ENCODE results near the gene SNAPC3. TPM values are rescaled to one million over a fixed set of nuclear protein-coding genes. Genes with fewer than 3 reads are reported as not detected.

The SNAPC3 gene
- total RNA-seq, 1 experiment from 2014 or later, result 26.1 TPM

DNA sequence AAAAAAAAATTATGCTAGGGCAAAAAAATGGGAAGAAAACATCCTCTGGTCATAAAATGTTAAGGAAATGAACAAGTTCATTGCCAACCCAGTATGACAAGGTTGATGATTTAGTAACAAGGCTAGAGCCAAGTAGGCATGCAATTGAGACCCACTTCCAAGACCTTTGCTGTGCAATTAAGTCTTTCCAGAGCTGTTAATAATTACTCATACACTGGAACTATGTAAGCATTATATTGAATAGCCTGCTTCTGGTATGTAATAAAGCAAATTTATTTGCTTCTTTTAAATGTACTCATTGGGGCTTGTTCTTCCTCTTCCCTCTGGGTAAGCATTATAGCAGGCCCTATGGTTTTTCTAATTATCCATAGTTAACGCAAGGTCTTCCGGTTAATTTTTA lies 32.5 kb upstream of the SNAPC3 start:
- RAD21 ChIA-PET (ENCODE audit: low non-redundant PET in 1 of 2, low total read pairs in 2 of 2, uncharacterized antibody in 2 of 2, unreplicated experiment in 2 of 2), result no interaction called here
- H3K4me3 ChIP-seq (replicated peaks in 1 of 2; ENCODE audit: low read depth in 1 of 2, low read length in 2 of 2), result no peak overlapping the region
- no peak overlapping the region for H3K9ac ChIP-seq (ENCODE audit: low read length)
- H2AFZ ChIP-seq (ENCODE audit: low read depth, low read length, poor library complexity, severe bottlenecking), result no peak overlapping the region
- no peaks in the 10 kb centered on the region for H3K36me3 ChIP-seq (ENCODE audit: control insufficient read depth in 1 of 2, insufficient read depth in 2 of 2, low read length in 2 of 2)
- no peaks in the 10 kb centered on the region for H3K4me1 ChIP-seq (ENCODE audit: control insufficient read depth in 1 of 2, insufficient read depth in 2 of 2, low read length in 2 of 2)
- BruUV-seq (replicated peaks), result no TSS peak
- no peaks in the 10 kb centered on the region for H3K27me3 ChIP-seq (ENCODE audit: insufficient read depth, low read length)
- TF ChIP-seq FOSL1 (IDR thresholded peaks at IDR 0.05; ENCODE audit: low read depth) (no peak), EZH2phosphoT487 (IDR thresholded peaks at IDR 0.05; ENCODE audit: borderline replicate concordance) (no peak), EZH2 (IDR thresholded peaks at IDR 0.05) (no peak), CTCF (IDR thresholded peaks at IDR 0.05 in 2 of 3, conservative IDR thresholded peaks at IDR 0.05 in 1 of 3; ENCODE audit: borderline replicate concordance in 1 of 3, insufficient read depth in 1 of 3, low read depth in 2 of 3, low read length in 2 of 3) (no peak), CEBPB (IDR thresholded peaks at IDR 0.05; ENCODE audit: low read depth) (no peak), MAX (IDR thresholded peaks at IDR 0.05) (no peak), RAD21 (IDR thresholded peaks at IDR 0.05; ENCODE audit: low read depth) (no peak), ZFX (IDR thresholded peaks at IDR 0.05) (no peak), ELF1 (IDR thresholded peaks at IDR 0.05; ENCODE audit: borderline replicate concordance, low read depth) (no peak), SIN3A (IDR thresholded peaks at IDR 0.05; ENCODE audit: low read depth) (no peak), SP1 (IDR thresholded peaks at IDR 0.05; ENCODE audit: low read depth) (no peak), POLR2A (IDR thresholded peaks at IDR 0.05; ENCODE audit: borderline replicate concordance, extremely low read depth, insufficient read depth, insufficient read length) (no peak), YY1 (IDR thresholded peaks at IDR 0.05; ENCODE audit: extremely low read depth, insufficient replicate concordance, low read depth, low read length) (no peak), ZNF274 (IDR thresholded peaks at IDR 0.05; ENCODE audit: low read depth, low read length) (no peak)
- TF ChIP-seq, protein P1, sequence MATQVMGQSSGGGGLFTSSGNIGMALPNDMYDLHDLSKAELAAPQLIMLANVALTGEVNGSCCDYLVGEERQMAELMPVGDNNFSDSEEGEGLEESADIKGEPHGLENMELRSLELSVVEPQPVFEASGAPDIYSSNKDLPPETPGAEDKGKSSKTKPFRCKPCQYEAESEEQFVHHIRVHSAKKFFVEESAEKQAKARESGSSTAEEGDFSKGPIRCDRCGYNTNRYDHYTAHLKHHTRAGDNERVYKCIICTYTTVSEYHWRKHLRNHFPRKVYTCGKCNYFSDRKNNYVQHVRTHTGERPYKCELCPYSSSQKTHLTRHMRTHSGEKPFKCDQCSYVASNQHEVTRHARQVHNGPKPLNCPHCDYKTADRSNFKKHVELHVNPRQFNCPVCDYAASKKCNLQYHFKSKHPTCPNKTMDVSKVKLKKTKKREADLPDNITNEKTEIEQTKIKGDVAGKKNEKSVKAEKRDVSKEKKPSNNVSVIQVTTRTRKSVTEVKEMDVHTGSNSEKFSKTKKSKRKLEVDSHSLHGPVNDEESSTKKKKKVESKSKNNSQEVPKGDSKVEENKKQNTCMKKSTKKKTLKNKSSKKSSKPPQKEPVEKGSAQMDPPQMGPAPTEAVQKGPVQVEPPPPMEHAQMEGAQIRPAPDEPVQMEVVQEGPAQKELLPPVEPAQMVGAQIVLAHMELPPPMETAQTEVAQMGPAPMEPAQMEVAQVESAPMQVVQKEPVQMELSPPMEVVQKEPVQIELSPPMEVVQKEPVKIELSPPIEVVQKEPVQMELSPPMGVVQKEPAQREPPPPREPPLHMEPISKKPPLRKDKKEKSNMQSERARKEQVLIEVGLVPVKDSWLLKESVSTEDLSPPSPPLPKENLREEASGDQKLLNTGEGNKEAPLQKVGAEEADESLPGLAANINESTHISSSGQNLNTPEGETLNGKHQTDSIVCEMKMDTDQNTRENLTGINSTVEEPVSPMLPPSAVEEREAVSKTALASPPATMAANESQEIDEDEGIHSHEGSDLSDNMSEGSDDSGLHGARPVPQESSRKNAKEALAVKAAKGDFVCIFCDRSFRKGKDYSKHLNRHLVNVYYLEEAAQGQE (IDR thresholded peaks at IDR 0.05; ENCODE audit: low read depth), result no peak
- H3K4me2 ChIP-seq (ENCODE audit: low read length), result no peak overlapping the region
- H3K79me2 ChIP-seq (ENCODE audit: insufficient read depth, low read length), result no peaks in the 10 kb centered on the region
- H4K20me1 ChIP-seq (ENCODE audit: insufficient read depth), result no peaks in the 10 kb centered on the region
- no peak overlapping the region for H3K27ac ChIP-seq (ENCODE audit: low read depth, low read length)
- CTCF ChIA-PET, result no interaction called here
- POLR2A ChIA-PET, result no interaction called here
- DNase-seq (ENCODE audit: low read depth, low spot score), result no peak
- H3K9me2 ChIP-seq (ENCODE audit: insufficient read depth), result no peaks in the 10 kb centered on the region
- H3K9me3 ChIP-seq (ENCODE audit: control insufficient read depth in 1 of 2, insufficient read depth in 1 of 2, low read depth in 1 of 2, low read length in 2 of 2), result no peaks in the 10 kb centered on the region
- intact Hi-C loops (cut with micrococcal nuclease), result no loop called here
- ATAC-seq, result no peak
